GM12874 (cell line): ENCODE data around the gene FOXA1.

Experiments
- CTCF ChIP-seq: IDR thresholded peaks from 2 replicates; pipeline ENCODE4 v1.5.1; 2011; ENCODE audit warnings: low read depth, mild to moderate bottlenecking, control low read depth, low read length, moderate library complexity; ENCODE audit not compliant: insufficient read depth

Gene FOXA1

GRCh38 chr14:37623971-37624370 lies 28.9 kb upstream of the FOXA1 start:
- TF ChIP-seq CTCF, result no peak

GRCh38 chr14:37623426-37623951 lies 28.4 kb upstream of the FOXA1 start:
- no peak for TF ChIP-seq CTCF

GRCh38 chr14:37622231-37622923 lies 27.3 kb upstream of the FOXA1 start:
- TF ChIP-seq CTCF, result no peak

- TF ChIP-seq CTCF, result no peak
Measured at GRCh38 chr14:37620856-37621255, 25.8 kb upstream of the FOXA1 start.

- TF ChIP-seq CTCF, result no peak
Measured at GRCh38 chr14:37618498-37619028, 23.5 kb upstream of the FOXA1 start.

GRCh38 chr14:37617864-37618365 lies 22.9 kb upstream of the FOXA1 start:
- TF ChIP-seq CTCF, result no peak

GRCh38 chr14:37616853-37617252 lies 21.8 kb upstream of the FOXA1 start:
- TF ChIP-seq CTCF, result no peak
